ENCODE results near the gene DCTN3. TPM values are rescaled to one million over a fixed set of nuclear protein-coding genes. Genes with fewer than 3 reads are reported as not detected.

Gene DCTN3
- total and polyA plus RNA-seq, 4 donors, result 90.9 to 190 (median 149) TPM

GRCh38 chr9:34585946-34586669, 34.2 kb downstream of the DCTN3 start:
- Histone ChIP-seq H3K27me3 (ENCODE audit: control insufficient read depth, insufficient read depth, low read length) (peaks cover 1% of the 10 kb centered on the region), H3K27ac (ENCODE audit: low read depth, low read length) (no peak overlapping the region), H3K9me3 (ENCODE audit: control insufficient read depth, insufficient read depth, low read length) (no peaks in the 10 kb centered on the region), H3K36me3 (ENCODE audit: control insufficient read depth, insufficient read depth, low read length) (no peaks in the 10 kb centered on the region), H3K4me1 (ENCODE audit: control insufficient read depth, insufficient read depth, low read length) (peaks cover 47% of the 10 kb centered on the region), H3K4me3 (ENCODE audit: low read depth, low read length) (no peak overlapping the region)
- WGBS (ENCODE audit: insufficient coverage), result 32% methylated on average over 7 of the region's 11 CpGs
- DNase-seq (ENCODE audit: low read depth in 4 of 6, low spot score in 6 of 6), result no peak

GRCh38 chr9:34584970-34585369, 35.3 kb downstream of the DCTN3 start:
- H3K27ac ChIP-seq (ENCODE audit: low read depth, low read length), result no peak overlapping the region
- H3K4me1 ChIP-seq (ENCODE audit: control insufficient read depth, insufficient read depth, low read length), result peaks cover 47% of the 10 kb centered on the region
- 84% methylated on average over 4 of the region's 5 CpGs for WGBS (ENCODE audit: insufficient coverage)
- no peaks in the 10 kb centered on the region for H3K27me3 ChIP-seq (ENCODE audit: control insufficient read depth, insufficient read depth, low read length)
- DNase-seq (ENCODE audit: low read depth in 4 of 6, low spot score in 6 of 6), result no peak
- H3K4me3 ChIP-seq (ENCODE audit: low read depth, low read length), result no peak overlapping the region
- peaks cover 7% of the 10 kb centered on the region for H3K36me3 ChIP-seq (ENCODE audit: control insufficient read depth, insufficient read depth, low read length)
- H3K9me3 ChIP-seq (ENCODE audit: control insufficient read depth, insufficient read depth, low read length), result no peaks in the 10 kb centered on the region

DNA sequence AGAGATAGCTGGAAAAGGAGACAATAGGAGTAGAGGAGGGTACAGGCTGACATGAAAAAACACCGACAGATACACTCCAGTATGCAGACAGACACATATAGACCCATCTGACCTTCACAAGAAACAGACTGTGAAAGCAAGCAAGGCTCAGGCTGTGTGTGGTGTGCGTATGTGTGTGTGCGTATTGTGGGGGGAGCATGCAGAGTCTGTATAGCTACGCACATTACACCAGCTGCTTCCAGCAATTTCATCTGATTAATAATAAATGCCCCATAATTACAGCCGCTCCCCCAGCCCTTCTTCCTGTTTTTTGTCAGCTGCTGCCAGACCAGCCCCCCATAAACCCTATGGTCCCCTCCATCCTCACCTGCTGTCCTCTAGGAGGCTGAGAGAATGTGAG, 37.5 kb downstream of the DCTN3 start:
- peak in 1 of 6 donors; percentile 73 for DNase-seq (ENCODE audit: low read depth in 4 of 6, low spot score in 6 of 6)
- no CpG with 5 or more reads among the region's 5 CpGs for WGBS (ENCODE audit: insufficient coverage)
- Histone ChIP-seq H3K4me1 (ENCODE audit: control insufficient read depth, insufficient read depth, low read length) (peaks cover 50% of the 10 kb centered on the region), H3K4me3 (ENCODE audit: low read depth, low read length) (no peak overlapping the region), H3K9me3 (ENCODE audit: control insufficient read depth, insufficient read depth, low read length) (no peaks in the 10 kb centered on the region), H3K36me3 (ENCODE audit: control insufficient read depth, insufficient read depth, low read length) (peaks cover 9% of the 10 kb centered on the region), H3K27ac (ENCODE audit: low read depth, low read length) (no peak overlapping the region), H3K27me3 (ENCODE audit: control insufficient read depth, insufficient read depth, low read length) (no peaks in the 10 kb centered on the region)

DNA sequence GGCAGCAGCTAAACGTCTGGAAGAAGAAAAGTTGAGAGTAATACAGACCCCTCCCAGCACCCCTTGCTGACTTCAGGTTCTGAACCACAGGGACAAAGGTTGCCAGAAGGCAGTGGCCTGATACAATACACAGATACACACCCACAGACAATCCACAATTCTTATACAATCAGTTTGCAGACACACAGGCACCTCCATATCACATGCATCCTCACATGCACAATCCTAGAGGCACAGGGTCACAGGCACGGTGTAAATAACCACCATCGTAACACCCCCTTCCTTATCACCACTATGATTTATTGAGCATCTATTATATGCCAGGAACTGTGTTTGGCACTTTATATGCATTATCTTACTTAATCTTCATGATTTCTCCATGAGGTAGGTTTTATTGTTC, 39.0 kb downstream of the DCTN3 start:
- WGBS (ENCODE audit: insufficient coverage), result 20% methylated on average over 1 of the region's 3 CpGs
- Histone ChIP-seq H3K27ac (ENCODE audit: low read depth, low read length) (no peak overlapping the region), H3K4me3 (ENCODE audit: low read depth, low read length) (no peak overlapping the region), H3K9me3 (ENCODE audit: control insufficient read depth, insufficient read depth, low read length) (no peaks in the 10 kb centered on the region), H3K4me1 (ENCODE audit: control insufficient read depth, insufficient read depth, low read length) (peaks cover 64% of the 10 kb centered on the region), H3K36me3 (ENCODE audit: control insufficient read depth, insufficient read depth, low read length) (peaks cover 14% of the 10 kb centered on the region), H3K27me3 (ENCODE audit: control insufficient read depth, insufficient read depth, low read length) (no peaks in the 10 kb centered on the region)
- DNase-seq (ENCODE audit: low read depth in 4 of 6, low spot score in 6 of 6), result no peak

GRCh38 chr9:34580358-34580757, 39.9 kb downstream of the DCTN3 start:
- no peak overlapping the region for H3K4me3 ChIP-seq (ENCODE audit: low read depth, low read length)
- peaks cover 68% of the 10 kb centered on the region for H3K4me1 ChIP-seq (ENCODE audit: control insufficient read depth, insufficient read depth, low read length)
- peaks cover 20% of the 10 kb centered on the region for H3K36me3 ChIP-seq (ENCODE audit: control insufficient read depth, insufficient read depth, low read length)
- DNase-seq (ENCODE audit: low read depth in 4 of 6, low spot score in 6 of 6), result peak in 2 of 6 donors; percentile 72 to 80
- 25% methylated on average over 6 of the region's 8 CpGs for WGBS (ENCODE audit: insufficient coverage)
- H3K27ac ChIP-seq (ENCODE audit: low read depth, low read length), result peak overlapping the region; percentile 17
- H3K27me3 ChIP-seq (ENCODE audit: control insufficient read depth, insufficient read depth, low read length), result no peaks in the 10 kb centered on the region
- H3K9me3 ChIP-seq (ENCODE audit: control insufficient read depth, insufficient read depth, low read length), result no peaks in the 10 kb centered on the region

- H3K9me3 ChIP-seq (ENCODE audit: control insufficient read depth, insufficient read depth, low read length), result no peaks in the 10 kb centered on the region
- DNase-seq (ENCODE audit: low read depth in 4 of 6, low spot score in 6 of 6), result no peak
- peaks cover 25% of the 10 kb centered on the region for H3K36me3 ChIP-seq (ENCODE audit: control insufficient read depth, insufficient read depth, low read length)
- no peaks in the 10 kb centered on the region for H3K27me3 ChIP-seq (ENCODE audit: control insufficient read depth, insufficient read depth, low read length)
- 56% methylated on average over 5 of the region's 5 CpGs for WGBS (ENCODE audit: insufficient coverage)
- H3K4me1 ChIP-seq (ENCODE audit: control insufficient read depth, insufficient read depth, low read length), result peaks cover 71% of the 10 kb centered on the region
- H3K4me3 ChIP-seq (ENCODE audit: low read depth, low read length), result no peak overlapping the region
- peak overlapping the region; percentile 17 for H3K27ac ChIP-seq (ENCODE audit: low read depth, low read length)
Measured at GRCh38 chr9:34579808-34580163, 40.5 kb downstream of the DCTN3 start.

DNA sequence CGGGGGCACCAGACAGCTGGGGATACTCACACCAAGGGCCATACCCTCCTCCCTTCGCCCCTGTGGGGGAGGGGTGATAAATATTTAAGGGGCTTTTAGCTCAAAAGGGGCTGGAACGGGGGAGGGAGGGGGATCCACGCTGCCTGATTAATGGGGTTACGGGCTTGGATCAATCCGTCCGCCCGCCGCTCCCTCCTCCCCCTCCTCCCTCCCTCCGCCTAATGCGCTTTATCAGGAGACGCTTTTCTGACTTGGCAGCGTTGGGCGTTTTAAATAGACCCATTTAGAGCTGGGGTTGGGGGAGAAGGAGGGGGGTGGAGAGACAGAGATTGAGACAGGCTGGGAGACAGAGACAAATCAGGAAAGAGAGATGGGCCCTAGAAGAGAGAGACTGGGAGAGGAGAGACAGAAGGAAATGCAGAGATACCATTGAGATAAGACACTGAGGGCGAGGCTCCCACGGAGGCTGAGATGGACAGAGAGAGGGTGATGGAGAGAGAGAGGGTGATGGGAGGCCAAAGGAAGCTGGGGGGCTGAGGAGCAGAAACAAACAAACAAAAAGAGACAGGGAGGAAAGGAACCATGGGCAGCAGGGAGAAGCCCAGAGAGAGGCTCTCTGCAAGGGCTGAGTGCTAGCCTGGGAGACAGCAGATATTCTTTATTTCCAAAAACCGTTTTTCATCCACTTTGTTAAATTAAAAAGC, 41.0 kb downstream of the DCTN3 start:
- DNase-seq (ENCODE audit: low read depth in 4 of 6, low spot score in 6 of 6), result peak in 2 of 6 donors; percentile 89 to 91

DNA sequence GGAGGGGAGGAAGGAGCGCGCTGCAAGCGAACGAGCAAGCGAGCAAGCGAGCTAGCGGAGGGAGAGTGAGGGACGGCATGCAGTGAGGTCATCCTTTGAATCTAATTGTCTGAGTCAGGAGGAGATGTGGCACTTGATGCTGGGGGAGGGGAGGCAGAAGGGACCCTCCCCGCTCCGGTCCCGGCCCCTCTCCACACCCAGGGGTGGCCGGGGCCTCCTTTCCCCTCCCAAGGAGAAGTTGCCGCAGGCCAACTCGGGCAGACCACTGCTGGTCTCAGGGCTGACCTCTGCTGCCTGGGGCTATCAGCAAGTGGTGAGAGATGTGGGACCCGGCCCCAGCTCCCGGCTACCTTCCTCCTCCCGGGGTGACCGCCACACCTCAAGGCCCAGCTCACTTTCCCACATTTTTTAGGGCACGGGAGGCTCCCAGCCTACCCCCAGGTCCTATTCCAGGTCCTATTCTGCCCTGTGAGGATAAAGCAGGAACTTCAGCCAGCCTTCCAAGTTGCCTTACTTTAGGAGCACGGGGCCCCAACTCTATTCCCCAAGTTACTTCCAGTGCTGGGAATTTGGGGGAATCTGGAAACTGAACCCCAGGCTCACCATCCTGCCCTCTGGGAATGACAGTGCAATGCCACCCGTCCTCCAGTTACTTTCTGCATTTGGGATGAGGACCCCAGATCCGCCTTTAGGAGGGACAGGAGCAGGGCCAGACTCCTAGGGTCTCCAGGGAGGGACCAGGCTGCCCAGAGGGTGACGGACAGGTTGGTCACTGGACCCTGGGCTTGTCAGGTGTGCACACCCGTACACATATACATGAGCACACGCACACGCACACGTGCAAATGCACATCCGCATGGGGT, 41.8 kb downstream of the DCTN3 start:
- 23% methylated on average over 15 of the region's 28 CpGs for WGBS (ENCODE audit: insufficient coverage)
- H3K27ac ChIP-seq (ENCODE audit: low read depth, low read length), result peak overlapping the region; percentile 67
- peaks cover 38% of the 10 kb centered on the region for H3K36me3 ChIP-seq (ENCODE audit: control insufficient read depth, insufficient read depth, low read length)
- H3K9me3 ChIP-seq (ENCODE audit: control insufficient read depth, insufficient read depth, low read length), result no peaks in the 10 kb centered on the region
- DNase-seq (ENCODE audit: low read depth in 4 of 6, low spot score in 6 of 6), result peak in 2 of 6 donors; percentile 76 to 86
- H3K4me3 ChIP-seq (ENCODE audit: low read depth, low read length), result peak overlapping the region; percentile 24
- peaks cover 74% of the 10 kb centered on the region for H3K4me1 ChIP-seq (ENCODE audit: control insufficient read depth, insufficient read depth, low read length)
- H3K27me3 ChIP-seq (ENCODE audit: control insufficient read depth, insufficient read depth, low read length), result no peaks in the 10 kb centered on the region

More for the DNA sequence above, 41.0 kb downstream of the DCTN3 start:
- Histone ChIP-seq H3K4me3 (ENCODE audit: low read depth, low read length) (no peak overlapping the region), H3K27me3 (ENCODE audit: control insufficient read depth, insufficient read depth, low read length) (no peaks in the 10 kb centered on the region), H3K36me3 (ENCODE audit: control insufficient read depth, insufficient read depth, low read length) (peaks cover 30% of the 10 kb centered on the region), H3K4me1 (ENCODE audit: control insufficient read depth, insufficient read depth, low read length) (peaks cover 71% of the 10 kb centered on the region), H3K27ac (ENCODE audit: low read depth, low read length) (peak overlapping the region; percentile 70), H3K9me3 (ENCODE audit: control insufficient read depth, insufficient read depth, low read length) (no peaks in the 10 kb centered on the region)
- WGBS (ENCODE audit: insufficient coverage), result 16% methylated on average over 4 of the region's 17 CpGs

GRCh38 chr9:34577400-34578240, 42.7 kb downstream of the DCTN3 start:
- Histone ChIP-seq H3K4me3 (ENCODE audit: low read depth, low read length) (peak overlapping the region; percentile 24), H3K27ac (ENCODE audit: low read depth, low read length) (peak overlapping the region; percentile 67), H3K9me3 (ENCODE audit: control insufficient read depth, insufficient read depth, low read length) (no peaks in the 10 kb centered on the region), H3K27me3 (ENCODE audit: control insufficient read depth, insufficient read depth, low read length) (no peaks in the 10 kb centered on the region), H3K36me3 (ENCODE audit: control insufficient read depth, insufficient read depth, low read length) (peaks cover 41% of the 10 kb centered on the region), H3K4me1 (ENCODE audit: control insufficient read depth, insufficient read depth, low read length) (peaks cover 71% of the 10 kb centered on the region)
- 1% methylated on average over 54 of the region's 62 CpGs for WGBS (ENCODE audit: insufficient coverage)
- DNase-seq (ENCODE audit: low read depth in 4 of 6, low spot score in 6 of 6), result peak in 2 of 6 donors; percentile 85 to 91
